Hepatocyte (in vitro differentiated cells): ENCODE data around the gene URAD. TPM values are rescaled to one million over a fixed set of nuclear protein-coding genes. Genes with fewer than 3 reads are reported as not detected.
A peak's percentile ranks its signal among the peaks of the same experiment; 100 is the strongest.

ENCODE experiments used
- DNase-seq: peaks from one replicate; pipeline ENCODE4 v3.0.0-alpha.2; 2016; ENCODE audit warnings: low spot score
- H2AFZ ChIP-seq: fragments of 200-600 bp; sonication (generic); 2 replicates; pipeline ENCODE4 v1.6.0; 2016; ENCODE audit warnings: antibody characterized with exemption, mild to moderate bottlenecking
- H3K27ac ChIP-seq: fragments of 200-600 bp; sonication (generic); 2 replicates; pipeline ENCODE4 v1.5.1; 2016; ENCODE audit warnings: mild to moderate bottlenecking
- H3K27me3 ChIP-seq: fragments of 200-600 bp; sonication (generic); 2 replicates; pipeline ENCODE4 v1.6.1; 2016
- H3K36me3 ChIP-seq: fragments of 200-600 bp; sonication (generic); replicated peaks from 2 replicates; pipeline ENCODE4 v1.5.1; 2016; ENCODE audit warnings: low read depth; ENCODE audit not compliant: insufficient read depth
- H3K4me1 ChIP-seq: fragments of 200-600 bp; sonication (generic); 2 replicates; pipeline ENCODE4 v1.5.1; 2016; ENCODE audit warnings: mild to moderate bottlenecking, moderate library complexity; ENCODE audit not compliant: insufficient read depth
- H3K4me2 ChIP-seq: fragments of 200-600 bp; sonication (generic); 2 replicates; pipeline ENCODE4 v1.6.0; 2016
- H3K4me3 ChIP-seq: fragments of 200-600 bp; sonication (generic); 2 replicates; pipeline ENCODE4 v1.5.1; 2016; ENCODE audit warnings: mild to moderate bottlenecking
- H3K79me2 ChIP-seq: fragments of 200-600 bp; sonication (generic); 2 replicates; pipeline ENCODE4 v1.6.0; 2017; ENCODE audit warnings: mild to moderate bottlenecking
- H3K9me2 ChIP-seq: fragments of 200-600 bp; sonication (generic); replicated peaks from 2 replicates; pipeline ENCODE4 v1.6.0; 2017; ENCODE audit warnings: mild to moderate bottlenecking; ENCODE audit not compliant: insufficient read depth
- H3K9me3 ChIP-seq: fragments of 200-600 bp; sonication (generic); 2 replicates; pipeline ENCODE4 v1.5.1; 2016; ENCODE audit warnings: low read depth, mild to moderate bottlenecking
- H4K20me1 ChIP-seq: fragments of 200-600 bp; sonication (generic); 2 replicates; pipeline ENCODE4 v1.6.0; 2016; ENCODE audit warnings: mild to moderate bottlenecking; ENCODE audit not compliant: insufficient read depth, poor library complexity, severe bottlenecking
- CTCF ChIP-seq: fragments of 200-600 bp; sonication (generic); IDR thresholded peaks from 2 replicates; pipeline ENCODE4 v1.5.1; 2016; ENCODE audit warnings: antibody characterized with exemption, mild to moderate bottlenecking; ENCODE audit not compliant: poor library complexity
- EZH2 ChIP-seq: fragments of 200-600 bp; sonication (generic); IDR thresholded peaks from 2 replicates; pipeline ENCODE4 v1.6.1; 2016; ENCODE audit warnings: antibody characterized with exemption, mild to moderate bottlenecking, borderline replicate concordance
- EZH2phosphoT487 ChIP-seq: fragments of 200-600 bp; sonication (generic); IDR thresholded peaks from one replicate; pipeline ENCODE4 v1.6.1; 2018; ENCODE audit warnings: antibody characterized with exemption, mild to moderate bottlenecking, low read depth, moderate library complexity; ENCODE audit not compliant: unreplicated experiment, severe bottlenecking
- WGBS: methylation state at CpG from one replicate; pipeline ENCODE4 v1.1.6; 2016; ENCODE audit warnings: low lambda C conversion rate; ENCODE audit errors: missing lambda C conversion rate; 5-methylcytosine and 5-hydroxymethylcytosine counted together
- polyA plus RNA-seq: library from polyadenylated mRNA; unstranded; fragments of >200 nt; fragmentation: Nextera tagmentation; extraction: Ambion mirVana; gene quantifications from 2 replicates; pipeline ENCODE4 v1.2.1, GENCODE V29; 2016
- total RNA-seq: library from RNA; depleted of rRNA; stranded (reverse); fragments of >200 nt; gene quantifications from 2 replicates; pipeline ENCODE4 v1.2.3, GENCODE V29; 2014

The URAD gene
- total and polyA plus RNA-seq, 2 experiments from 2014 or later = 18.2 to 35.7 TPM

GRCh38 chr13:27979765-27980279 lies 8.7 kb downstream of the URAD start:
- H3K9me3 ChIP-seq = no peaks in the 10 kb centered on the region
- H3K4me2 ChIP-seq = peak overlapping the region; percentile 75
- no peaks in the 10 kb centered on the region for H3K9me2 ChIP-seq
- peak overlapping the region; percentile 90 for H3K27ac ChIP-seq
- peaks cover 86% of the 10 kb centered on the region for H3K27me3 ChIP-seq
- H3K36me3 ChIP-seq = no peaks in the 10 kb centered on the region
- TF ChIP-seq CTCF (no peak), EZH2phosphoT487 (no peak), EZH2 (peak; percentile 76)
- no peaks in the 10 kb centered on the region for H4K20me1 ChIP-seq
- DNase-seq = no peak
- no peak overlapping the region for H3K4me3 ChIP-seq
- H3K4me1 ChIP-seq = no peaks in the 10 kb centered on the region
- peak overlapping the region; percentile 13 for H2AFZ ChIP-seq
- H3K79me2 ChIP-seq = peaks cover 11% of the 10 kb centered on the region
- 12% methylated on average over 15 of the region's 15 CpGs for WGBS

GRCh38 chr13:27979001-27979643 lies 9.4 kb downstream of the URAD start:
- Histone ChIP-seq H4K20me1 (no peaks in the 10 kb centered on the region), H3K4me3 (no peak overlapping the region), H3K4me2 (peak overlapping the region; percentile 75), H3K27ac (peak overlapping the region; percentile 90), H3K36me3 (no peaks in the 10 kb centered on the region), H3K9me3 (no peaks in the 10 kb centered on the region), H3K9me2 (no peaks in the 10 kb centered on the region), H3K79me2 (peaks cover 18% of the 10 kb centered on the region), H3K27me3 (peaks cover 93% of the 10 kb centered on the region), H2AFZ (no peak overlapping the region), H3K4me1 (no peaks in the 10 kb centered on the region)
- TF ChIP-seq EZH2phosphoT487 = no peak
- peak; percentile 94 for TF ChIP-seq EZH2
- 10% methylated on average over 15 of the region's 15 CpGs for WGBS
- no peak for DNase-seq

GRCh38 chr13:27978301-27978968 lies 10.1 kb downstream of the URAD start:
- DNase-seq = peak; percentile 81
- Histone ChIP-seq H3K4me1 (no peaks in the 10 kb centered on the region), H4K20me1 (no peaks in the 10 kb centered on the region), H2AFZ (no peak overlapping the region), H3K9me2 (no peaks in the 10 kb centered on the region), H3K4me3 (peak overlapping the region; percentile 36), H3K36me3 (no peaks in the 10 kb centered on the region), H3K9me3 (no peaks in the 10 kb centered on the region), H3K79me2 (peaks cover 18% of the 10 kb centered on the region), H3K4me2 (peak overlapping the region; percentile 75), H3K27ac (peak overlapping the region; percentile 90), H3K27me3 (peaks cover 97% of the 10 kb centered on the region)
- TF ChIP-seq EZH2phosphoT487 = no peak
- no peak for TF ChIP-seq CTCF
- no peak for TF ChIP-seq EZH2
- 0% methylated on average over 37 of the region's 65 CpGs for WGBS
